ENCODE results near the gene AKAP9.

- TF ChIP-seq REST (IDR thresholded peaks at IDR 0.05; ENCODE audit: insufficient replicate concordance, low read depth): no peak
- no peak for TF ChIP-seq CTCF (IDR thresholded peaks at IDR 0.05; ENCODE audit: insufficient read depth, low read length)
- no peak for TF ChIP-seq POLR2AphosphoS5 (IDR thresholded peaks at IDR 0.05; ENCODE audit: low read depth)
- no peak for TF ChIP-seq GABPA (IDR thresholded peaks at IDR 0.05; ENCODE audit: low read depth)
These were observed 112.7 kb downstream of the AKAP9 start for GRCh38 chr7:92053312-92053711.

Data from HL-60 (cell line).